AG04449 (cell line): ENCODE results near the gene GNG7.
"Not testable (repeated sequence)": the region's sequence is repeated elsewhere in the genome, so short reads cannot be mapped to it uniquely, and the experiment has no call there.

Experiments used
- CTCF ChIA-PET: fragments of 350-600 bp; formaldehyde crosslinking; extraction: SDS; loops from one replicate; lab custom pipeline; 2021; ENCODE audit warnings: antibody characterized with exemption; lab: Yijun Ruan, JAX
- POLR2A ChIA-PET: fragments of 400-600, 350-600 bp; formaldehyde crosslinking; extraction: SDS; loops from one replicate; lab custom pipeline; 2020; ENCODE audit warnings: antibody characterized with exemption, inconsistent platforms; lab: Yijun Ruan, JAX
- DNase-seq: peaks from one replicate; pipeline ENCODE4 v3.0.0-alpha.2; 2010; ENCODE audit warnings: low read depth, low spot score
- H3K4me3 ChIP-seq: 2 replicates; pipeline ENCODE4 v1.5.1; 2011; ENCODE audit warnings: low read depth, mild to moderate bottlenecking, control low read depth, low read length
- CTCF ChIP-seq: IDR thresholded peaks from one replicate; pipeline ENCODE4 v1.5.1; 2011; ENCODE audit warnings: mild to moderate bottlenecking, moderate library complexity, low read length, control low read depth, inconsistent platforms; ENCODE audit not compliant: insufficient read depth; ENCODE audit errors: missing control alignments

GNG7 gene

DNA sequence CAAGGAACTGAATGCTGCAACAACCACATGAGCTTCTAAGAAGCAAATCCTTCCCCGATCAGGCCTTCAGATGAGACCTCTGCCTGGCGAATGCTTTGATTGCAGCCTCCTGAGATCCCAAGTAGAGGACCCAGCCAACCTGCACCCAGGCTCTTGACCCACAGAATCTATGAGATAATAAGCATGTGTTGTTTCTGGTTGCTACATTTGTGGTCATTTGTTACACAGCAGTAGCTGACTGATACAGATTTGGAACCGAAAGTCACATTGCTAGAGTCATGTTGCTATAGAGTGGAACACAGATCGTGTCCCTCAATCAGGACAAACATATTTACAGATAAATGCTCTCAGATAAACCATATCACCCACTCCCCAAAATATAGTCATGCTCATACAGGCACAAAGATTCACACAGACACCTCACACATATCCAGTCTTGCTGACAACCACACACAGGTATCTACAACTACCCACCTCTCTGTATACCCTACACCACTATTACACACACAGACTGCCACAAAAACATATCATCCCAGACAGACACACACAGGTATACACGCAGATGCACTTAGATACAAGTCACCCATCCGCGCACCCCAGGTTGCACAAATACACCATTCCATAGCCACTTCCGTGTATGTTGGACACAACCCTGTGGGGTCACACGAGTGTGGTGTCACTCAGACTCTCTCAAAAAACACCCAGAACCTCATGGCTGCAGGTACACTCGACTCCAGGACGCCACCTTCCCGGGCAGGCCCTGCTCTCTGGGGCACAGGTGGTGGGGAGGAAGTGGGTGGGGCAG lies 13.2 kb upstream of the GNG7 start:
- no peak for TF ChIP-seq CTCF
- DNase-seq: no peak
- POLR2A ChIA-PET: no interaction called here
- CTCF ChIA-PET: interaction anchor here (1.1 kb wide), 1 partner anchor 33 kb away, joined by 3 read pairs; no protein-coding TSS in a partner anchor
- H3K4me3 ChIP-seq: no peak overlapping the region

GRCh38 chr19:2714531-2715269 lies 12.2 kb upstream of the GNG7 start:
- no peak for DNase-seq
- CTCF ChIA-PET: interaction anchor here (1.1 kb wide), 1 partner anchor 34 kb away, joined by 3 read pairs; no protein-coding TSS in a partner anchor
- no peak overlapping the region for H3K4me3 ChIP-seq
- no peak for TF ChIP-seq CTCF
- POLR2A ChIA-PET: no interaction called here

GRCh38 chr19:2714102-2714501 lies 11.6 kb upstream of the GNG7 start:
- H3K4me3 ChIP-seq, POLR2A ChIA-PET, DNase-seq: not testable (repeated sequence)
- CTCF ChIA-PET: interaction anchor here (1.1 kb wide), 1 partner anchor 34 kb away, joined by 3 read pairs; no protein-coding TSS in a partner anchor

- CTCF ChIA-PET, DNase-seq, POLR2A ChIA-PET, H3K4me3 ChIP-seq: not testable (repeated sequence)
Observed at GRCh38 chr19:2713170-2713569, 10.7 kb upstream of the GNG7 start.

- no peak overlapping the region for H3K4me3 ChIP-seq
- ChIA-PET POLR2A (interaction anchor here (0.7 kb wide), 1 partner anchor 28 kb away, joined by 3 read pairs; no protein-coding TSS in a partner anchor), CTCF (no interaction called here)
- no peak for DNase-seq
- no peak for TF ChIP-seq CTCF
Observed at GRCh38 chr19:2711875-2712205, 9.3 kb upstream of the GNG7 start.

- no peak for DNase-seq
- POLR2A ChIA-PET: interaction anchor here (0.7 kb wide), 1 partner anchor 28 kb away, joined by 3 read pairs; no protein-coding TSS in a partner anchor
- CTCF ChIA-PET: interaction anchor here (0.6 kb wide), 1 partner anchor 10 kb away, joined by 3 read pairs; no protein-coding TSS in a partner anchor
- no peak for TF ChIP-seq CTCF
- no peak overlapping the region for H3K4me3 ChIP-seq
Observed at GRCh38 chr19:2711172-2711874, 8.8 kb upstream of the GNG7 start.
